Superior temporal gyrus (tissue), 1 donor: ENCODE measurements around the gene LGI2.

Experiments used
- DNase-seq: peaks from one replicate; pipeline ENCODE4 v3.0.0-alpha.2; 2016; ENCODE audit errors: extremely low spot score

Gene LGI2

DNA sequence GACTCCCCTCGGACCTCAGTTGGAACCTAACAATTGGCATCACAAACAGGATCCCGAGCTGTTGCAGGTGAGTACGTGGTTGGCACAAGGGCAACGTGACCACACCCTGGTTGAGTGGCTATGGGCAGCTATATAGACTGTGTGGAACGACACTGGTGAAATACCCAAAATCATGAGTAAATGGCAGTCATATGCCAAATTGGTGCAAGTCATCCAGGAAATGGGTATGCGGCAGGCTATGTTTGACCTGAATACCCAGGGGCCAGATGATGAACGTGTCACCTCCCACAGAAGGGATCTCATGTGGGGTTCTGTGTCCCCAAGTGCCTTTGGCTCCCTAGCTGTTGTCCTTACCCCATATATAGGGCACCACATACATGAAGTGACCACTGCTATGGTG lies 64.7 kb downstream of the LGI2 start:
- no peak for DNase-seq

DNA sequence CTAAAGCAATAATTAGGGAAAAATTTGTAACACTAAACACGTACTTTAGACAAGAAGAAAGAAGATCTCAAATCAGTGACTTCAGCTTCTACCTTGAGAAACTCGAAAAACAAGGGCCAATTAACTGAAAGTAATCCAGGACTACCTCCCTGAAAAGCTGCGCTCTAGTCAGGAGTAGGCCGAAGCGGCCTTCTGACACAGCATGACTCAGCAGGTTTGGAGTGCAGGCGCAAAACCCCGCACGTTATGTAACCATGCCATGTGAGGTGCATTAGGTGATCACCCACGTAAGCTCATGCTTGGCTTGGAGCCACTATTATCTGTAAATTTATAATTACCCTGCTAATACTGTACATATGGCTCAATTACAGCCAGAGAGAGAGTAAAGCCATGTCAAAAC lies 65.1 kb downstream of the LGI2 start:
- no peak for DNase-seq

DNA sequence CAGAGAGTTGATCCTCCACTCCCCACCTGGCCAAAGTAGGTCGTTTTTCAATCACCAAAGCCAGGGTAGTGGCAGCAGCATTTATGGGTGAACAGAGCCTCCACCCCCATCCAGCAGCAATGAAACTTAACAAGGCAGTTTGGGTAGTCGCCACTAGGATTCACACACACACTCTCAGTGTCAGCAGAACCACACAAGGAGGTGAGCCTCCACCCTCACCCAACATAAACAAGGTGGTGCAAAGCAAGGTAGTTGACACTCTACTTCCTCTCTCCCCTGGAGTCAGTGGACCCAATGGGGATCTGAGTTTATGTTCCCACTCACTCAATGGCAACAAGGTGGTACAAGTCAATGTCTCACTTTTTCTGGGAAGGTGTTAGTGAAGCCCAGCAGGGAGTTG lies 67.5 kb downstream of the LGI2 start:
- DNase-seq = no peak

DNA sequence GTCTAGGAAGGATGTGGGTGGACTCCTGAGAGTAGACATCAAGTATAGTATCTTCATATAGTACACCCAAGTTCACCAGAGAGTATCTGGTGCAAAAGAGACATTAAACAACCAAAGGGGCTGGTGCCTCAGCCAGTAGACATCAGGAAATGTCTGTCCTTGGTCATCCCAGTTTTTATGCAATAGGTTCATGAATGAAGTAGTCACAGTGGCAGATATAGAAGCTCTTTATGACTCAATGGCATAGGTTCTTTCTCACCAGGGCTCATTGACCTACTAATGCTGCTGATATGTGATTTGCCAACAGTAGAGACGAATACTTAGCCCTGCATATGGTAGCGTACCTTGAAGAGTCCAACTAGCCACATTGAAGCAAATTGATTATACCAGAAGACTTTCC lies 72.9 kb downstream of the LGI2 start:
- DNase-seq = no peak

DNA sequence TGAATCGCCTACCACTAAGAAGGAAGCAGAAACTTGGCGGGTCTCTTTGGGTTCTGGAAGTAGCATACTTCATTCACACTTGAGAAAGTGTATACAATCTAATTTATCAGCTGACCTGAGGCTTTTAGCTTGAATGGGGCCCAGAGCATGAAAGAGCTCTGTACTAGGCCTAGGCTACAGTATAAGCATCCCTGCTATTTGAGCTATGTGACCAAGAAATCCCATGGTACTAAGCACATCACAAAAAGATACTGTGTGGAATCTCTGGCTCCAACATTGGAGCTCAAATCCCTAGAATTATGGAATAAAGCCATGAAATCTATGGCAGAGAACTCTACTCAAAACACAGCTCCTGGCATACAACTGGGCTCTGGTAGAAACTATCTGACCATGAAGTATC lies 74.0 kb downstream of the LGI2 start:
- DNase-seq = no peak

DNA sequence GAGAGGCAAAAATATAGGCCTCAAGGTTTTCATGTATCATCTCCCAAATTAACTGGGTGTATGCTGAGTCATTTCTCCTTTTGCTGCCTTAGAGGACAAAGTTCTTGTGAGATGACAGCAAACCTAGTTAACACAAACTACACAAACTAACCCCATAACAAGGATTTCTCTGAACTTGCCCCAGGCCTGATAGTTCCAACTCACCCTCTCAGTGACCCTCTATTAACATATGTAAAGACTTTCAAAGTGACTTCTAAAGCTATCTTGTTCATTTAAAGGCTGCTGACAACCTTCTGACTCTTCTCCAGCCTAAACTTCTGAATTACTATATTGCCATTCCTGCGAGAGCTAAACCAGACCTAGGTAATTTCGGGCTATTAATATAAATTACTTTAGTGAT lies 74.7 kb downstream of the LGI2 start:
- no peak for DNase-seq

DNA sequence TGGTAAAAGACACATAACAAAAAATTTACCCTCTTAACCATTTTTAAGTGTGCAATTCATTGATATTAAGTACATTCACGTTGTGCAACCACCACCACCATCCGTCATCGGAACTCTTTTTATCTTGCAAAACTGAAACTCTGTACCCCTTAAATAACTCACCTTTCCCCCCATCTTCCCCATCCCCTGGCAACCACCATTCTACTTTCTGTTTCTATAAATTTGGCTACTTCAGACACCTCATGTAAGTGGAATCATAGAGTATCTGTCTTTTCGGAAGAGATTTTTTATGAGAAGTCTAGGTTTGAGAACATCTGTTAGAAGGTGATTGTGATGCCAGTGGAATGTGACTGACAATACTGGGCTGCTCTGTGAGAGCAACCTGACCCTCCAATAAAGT lies 78.1 kb downstream of the LGI2 start:
- DNase-seq = no peak

DNA sequence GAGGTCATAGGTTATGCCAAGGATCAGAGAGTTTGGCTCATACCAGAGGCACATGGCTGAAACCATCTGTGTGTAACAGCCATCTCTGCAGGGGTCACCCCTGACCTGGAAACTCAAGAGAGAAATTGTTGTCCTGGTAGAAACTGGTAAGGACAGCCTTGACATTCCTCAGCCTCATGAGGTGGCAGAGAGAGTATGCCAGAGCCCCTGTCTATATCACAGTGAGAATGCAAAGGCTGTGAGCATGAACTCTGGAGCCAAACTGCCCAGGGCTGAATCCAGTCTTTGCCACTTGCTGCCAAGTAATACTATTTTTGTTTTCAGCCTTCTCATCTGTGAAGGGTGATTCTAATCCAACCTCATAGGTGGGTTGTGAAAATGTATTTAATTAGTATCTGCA lies 80.8 kb downstream of the LGI2 start:
- no peak for DNase-seq
